GM21381 (cell line): ENCODE data around the gene BCAS1.

Experiments
- ATAC-seq: cut with Tn5 transposase; IDR thresholded peaks from one replicate; pipeline ENCODE4 v1.9.1; 2021; ENCODE audit warnings: mild to moderate bottlenecking, moderate library complexity; ENCODE audit not compliant: unreplicated experiment

BCAS1 gene

GRCh38 chr20:54070187-54070987 lies at the start of gene BCAS1:
BCAS1 (minus strand) TSS chr20:54070594; CDS start chr20:54058718, 11,876 bp downstream.
- ATAC-seq: no peak

DNA sequence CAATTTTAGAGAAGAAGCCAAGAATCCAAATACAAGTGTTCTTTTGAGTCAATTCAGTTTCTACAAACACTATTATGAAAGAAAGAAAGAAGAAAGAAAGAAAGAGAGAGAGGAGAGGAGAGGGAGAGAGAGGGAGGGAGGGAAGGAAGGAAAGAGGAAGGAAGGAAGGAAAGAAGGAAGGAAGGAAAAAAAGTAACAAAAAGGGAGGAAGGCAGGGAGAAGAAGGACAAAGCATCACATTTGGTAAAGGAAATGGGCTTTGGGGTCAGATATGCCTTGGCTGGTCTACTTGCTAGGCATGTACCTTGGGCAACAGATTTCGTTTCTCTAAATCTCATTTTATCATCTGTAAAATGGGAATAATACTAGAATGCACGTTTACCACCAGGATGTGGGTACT lies 49.4 kb upstream of the BCAS1 start:
- no peak for ATAC-seq

DNA sequence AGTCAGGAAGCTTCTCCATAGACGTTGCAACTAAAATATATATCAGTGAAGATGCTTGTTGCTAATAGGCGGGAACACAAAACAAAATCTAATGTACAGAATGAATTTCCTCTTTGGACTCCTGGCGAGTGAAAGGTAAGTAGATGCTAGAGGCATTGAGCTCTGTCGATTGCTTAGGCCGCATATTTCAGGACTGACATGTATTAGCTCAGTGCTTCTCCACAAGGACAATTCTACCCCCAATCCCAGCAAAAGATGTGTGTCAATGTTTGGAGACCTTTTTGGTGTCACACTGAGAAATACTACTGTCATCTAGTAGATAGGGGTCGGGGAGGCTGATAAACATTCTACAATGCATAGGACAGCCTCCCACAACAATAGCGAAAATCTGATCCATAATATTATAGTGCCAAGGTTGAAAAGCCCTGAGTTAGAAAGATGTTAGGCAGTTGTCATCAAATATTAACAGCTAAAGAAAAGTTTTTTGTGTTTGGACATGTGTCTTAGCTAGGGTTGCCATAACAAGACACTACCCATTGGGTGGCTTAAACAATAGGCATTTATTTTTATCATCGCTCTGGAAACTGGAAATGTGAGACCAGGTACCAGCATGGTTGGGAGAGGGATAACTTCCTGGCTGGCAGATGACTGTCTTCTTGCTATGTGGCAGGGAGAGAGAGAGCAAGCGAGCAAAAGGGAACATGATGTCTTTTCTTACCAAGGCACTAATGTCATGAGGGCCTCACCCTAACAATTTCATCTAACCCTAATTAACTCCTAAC lies 48.0 kb upstream of the BCAS1 start:
- ATAC-seq: no peak

GRCh38 chr20:54116550-54117235 lies 46.3 kb upstream of the BCAS1 start:
- ATAC-seq: no peak

- ATAC-seq: no peak
These were observed 44.9 kb upstream of the BCAS1 start for GRCh38 chr20:54115172-54115854.

DNA sequence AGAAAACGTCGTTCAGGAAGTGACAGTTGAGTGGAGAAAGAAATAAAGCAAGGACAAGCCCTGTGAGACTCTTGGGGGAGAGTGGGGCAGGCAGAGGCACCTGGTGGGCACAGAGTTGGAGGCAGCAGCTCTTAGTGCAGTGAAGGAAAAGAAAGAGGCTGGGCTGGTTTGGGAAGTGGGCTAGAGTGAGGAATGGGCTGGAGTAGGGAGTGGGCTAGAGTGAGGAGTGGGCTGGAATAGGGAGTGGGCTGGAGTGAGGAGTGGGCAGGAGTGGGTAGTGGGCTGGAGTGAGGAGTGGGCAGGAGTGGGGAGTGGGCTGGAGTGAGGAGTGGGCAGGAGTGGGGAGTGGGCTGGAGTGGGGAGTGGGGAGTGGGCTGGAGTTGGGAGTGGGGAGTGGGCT lies 43.7 kb upstream of the BCAS1 start:
- ATAC-seq: no peak

GRCh38 chr20:54113566-54113965 lies 43.2 kb upstream of the BCAS1 start:
- no peak for ATAC-seq

DNA sequence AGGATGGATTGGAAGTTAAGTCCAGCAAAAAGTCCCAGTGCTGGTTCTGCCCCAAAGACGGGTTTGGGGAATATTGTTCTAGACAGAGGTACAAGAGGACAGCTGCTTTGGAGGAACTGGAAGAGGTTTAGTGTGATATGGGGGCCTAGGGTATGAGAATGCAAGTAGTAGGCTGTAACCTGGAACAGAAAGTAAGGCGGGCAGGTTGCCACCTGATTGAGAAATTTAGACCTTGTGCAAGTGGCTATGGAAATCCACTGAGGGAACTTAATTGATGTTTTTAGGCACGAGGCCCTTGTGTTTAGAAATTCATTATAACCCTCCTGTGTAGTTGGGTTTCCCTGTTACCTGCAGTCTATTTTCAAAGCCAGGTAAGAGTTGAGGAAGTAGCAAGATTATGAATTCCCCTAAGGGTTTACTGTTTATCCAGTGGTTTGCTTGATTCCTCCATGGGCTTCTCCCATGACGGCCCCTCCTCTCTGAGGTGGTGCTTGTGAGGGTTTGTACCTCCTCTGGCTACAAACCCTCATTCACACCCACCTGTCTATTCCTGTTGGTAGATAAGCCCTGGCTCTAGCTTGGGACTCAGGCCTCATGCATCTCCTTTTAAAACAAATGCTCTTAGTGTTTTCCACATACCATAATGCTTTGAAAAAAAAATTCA lies 42.0 kb upstream of the BCAS1 start:
- ATAC-seq: no peak

- no peak for ATAC-seq
These were observed 41.1 kb upstream of the BCAS1 start for GRCh38 chr20:54111460-54111859.

GRCh38 chr20:54110457-54110856 lies 40.1 kb upstream of the BCAS1 start:
- ATAC-seq: no peak

DNA sequence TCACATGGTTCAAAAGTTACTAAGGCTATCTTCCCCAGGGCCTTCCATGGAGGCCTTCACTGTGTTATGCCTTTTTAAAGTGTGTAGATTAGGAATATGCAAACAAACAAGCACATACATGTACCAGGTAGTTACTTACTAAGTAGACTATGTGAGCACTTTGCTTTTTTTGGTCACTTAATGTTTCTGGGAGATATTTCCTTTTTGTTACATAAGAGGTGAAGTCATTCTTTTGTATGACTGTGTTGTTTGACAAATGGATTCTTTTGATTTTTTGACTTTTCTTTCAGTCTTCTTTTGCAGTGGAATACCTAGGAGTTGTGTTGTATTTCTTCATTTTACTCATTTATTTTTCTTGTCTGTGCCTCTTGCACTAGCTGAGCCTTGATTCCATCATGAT lies 39.6 kb upstream of the BCAS1 start:
- ATAC-seq: no peak

DNA sequence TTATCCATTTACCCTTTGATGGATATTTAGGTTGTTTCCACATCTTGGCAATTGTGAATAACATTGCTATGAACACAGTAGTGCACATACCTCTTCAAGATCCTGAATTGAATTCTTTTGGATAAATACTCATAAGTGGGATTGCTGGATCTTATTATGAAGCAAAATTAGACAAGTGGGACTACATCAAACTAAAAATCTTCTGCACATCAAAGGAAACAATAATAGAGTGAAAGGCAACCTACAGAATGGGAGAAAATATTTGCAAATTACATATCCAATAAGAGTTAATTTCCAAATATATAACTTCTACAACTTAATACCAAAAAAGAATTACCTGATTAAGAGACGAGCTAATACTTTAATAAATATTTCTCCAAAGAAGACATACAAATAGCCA lies 38.4 kb upstream of the BCAS1 start:
- ATAC-seq: no peak

DNA sequence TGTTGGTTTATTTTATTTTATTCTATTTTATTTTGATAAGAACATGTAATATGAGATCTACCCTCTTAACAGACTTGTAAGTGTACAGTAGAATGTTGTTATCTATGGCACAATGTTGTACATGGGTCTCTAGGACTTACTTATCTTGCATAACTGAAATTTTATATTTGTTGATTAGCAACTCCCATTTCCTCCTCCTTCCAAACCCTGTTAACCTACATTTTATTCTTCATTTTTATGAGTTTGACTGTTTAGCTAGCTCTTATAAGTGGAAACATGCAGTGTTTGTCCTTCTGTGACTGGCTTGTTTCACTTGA lies 37.9 kb upstream of the BCAS1 start:
- no peak for ATAC-seq

DNA sequence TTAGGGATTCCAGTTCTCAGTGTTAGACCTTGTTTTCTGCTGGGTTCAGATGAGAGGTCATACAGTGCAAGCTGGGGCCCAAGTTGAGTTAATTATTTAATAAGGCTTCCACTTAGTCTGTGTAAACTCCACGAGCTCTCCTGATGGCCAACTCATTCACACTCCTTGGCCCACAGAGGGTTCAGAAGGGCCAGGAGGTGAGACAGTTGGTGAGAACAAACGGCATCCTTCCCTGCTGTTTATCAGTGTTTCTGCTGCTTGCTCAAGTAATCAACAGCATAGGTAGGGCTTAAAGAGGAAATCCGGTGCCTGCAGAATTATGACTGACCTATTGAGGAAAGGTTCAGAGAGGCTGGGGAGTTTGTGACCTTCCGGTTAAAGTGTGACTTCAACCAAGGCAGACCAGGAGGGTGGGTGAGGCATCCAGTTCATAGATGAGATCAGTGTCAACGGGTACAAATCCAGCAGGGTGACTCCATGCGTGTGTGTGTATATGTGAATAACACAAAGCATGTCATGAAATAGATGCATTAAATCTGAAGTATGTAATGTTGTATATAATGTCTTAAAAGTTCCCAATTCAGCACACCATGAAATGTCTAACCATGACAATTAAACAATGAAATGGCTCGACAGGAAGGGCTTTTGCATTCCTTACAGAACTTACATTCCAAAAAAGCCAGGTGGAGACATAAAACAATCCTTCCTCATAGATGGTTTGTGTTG lies 37.4 kb upstream of the BCAS1 start:
- no peak for ATAC-seq

DNA sequence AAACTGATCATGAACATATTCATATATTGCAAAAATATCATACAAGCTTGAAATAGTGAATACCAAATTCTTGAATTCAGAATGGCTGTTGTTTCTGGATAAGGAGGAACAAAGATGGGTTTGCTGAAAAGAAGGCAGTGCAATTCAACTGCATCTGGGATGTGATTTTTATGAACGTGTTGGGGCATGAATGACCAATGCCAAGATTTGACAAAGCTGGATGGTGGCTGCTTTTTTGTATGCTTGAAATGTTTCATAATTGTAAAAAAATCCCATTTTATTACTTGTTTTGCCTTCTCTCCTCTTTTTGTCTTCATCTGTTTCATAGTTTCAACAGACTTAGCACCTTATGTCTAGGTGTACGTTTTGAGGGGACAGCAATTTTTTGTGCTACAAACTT lies 36.8 kb upstream of the BCAS1 start:
- ATAC-seq: no peak

GRCh38 chr20:54106162-54106561 lies 35.8 kb upstream of the BCAS1 start:
- ATAC-seq: no peak

DNA sequence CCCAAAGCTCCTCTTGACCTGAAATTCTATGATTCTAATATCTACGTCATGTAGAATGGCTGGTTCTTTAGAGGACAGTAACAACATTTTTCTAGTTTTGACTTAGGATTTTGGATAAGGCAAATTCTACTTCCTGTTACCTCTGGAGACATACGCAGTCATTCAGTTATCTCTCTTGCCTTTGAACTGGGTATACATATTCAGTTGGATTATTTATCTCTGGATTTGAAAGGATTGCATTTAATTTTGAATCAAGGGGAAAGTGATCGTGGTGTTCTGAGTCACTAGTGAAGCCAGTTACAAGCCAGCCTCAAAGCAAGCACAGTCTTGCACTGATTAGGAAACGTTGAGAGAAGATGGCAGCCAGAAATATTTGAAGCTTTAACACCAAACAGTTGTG lies 35.3 kb upstream of the BCAS1 start:
- ATAC-seq: no peak

DNA sequence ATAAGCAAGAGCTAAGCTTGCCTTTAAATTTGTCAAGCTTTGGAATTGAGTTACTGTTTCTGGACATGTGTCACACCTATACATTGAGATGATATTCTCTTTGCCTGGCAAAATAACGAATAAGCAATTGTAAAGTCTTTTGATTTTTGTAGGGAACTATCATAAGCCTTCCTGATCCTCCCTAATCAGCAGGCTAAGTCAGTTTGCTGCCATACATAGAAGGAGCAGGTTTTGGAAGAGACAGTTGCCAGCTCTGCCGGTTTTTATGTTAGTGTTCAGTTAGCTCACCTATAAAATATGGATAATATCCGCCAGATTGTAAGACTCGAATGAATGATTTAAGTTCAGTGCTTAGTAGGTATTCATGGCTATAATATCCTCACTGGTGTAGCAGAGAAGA lies 34.4 kb upstream of the BCAS1 start:
- ATAC-seq: no peak

DNA sequence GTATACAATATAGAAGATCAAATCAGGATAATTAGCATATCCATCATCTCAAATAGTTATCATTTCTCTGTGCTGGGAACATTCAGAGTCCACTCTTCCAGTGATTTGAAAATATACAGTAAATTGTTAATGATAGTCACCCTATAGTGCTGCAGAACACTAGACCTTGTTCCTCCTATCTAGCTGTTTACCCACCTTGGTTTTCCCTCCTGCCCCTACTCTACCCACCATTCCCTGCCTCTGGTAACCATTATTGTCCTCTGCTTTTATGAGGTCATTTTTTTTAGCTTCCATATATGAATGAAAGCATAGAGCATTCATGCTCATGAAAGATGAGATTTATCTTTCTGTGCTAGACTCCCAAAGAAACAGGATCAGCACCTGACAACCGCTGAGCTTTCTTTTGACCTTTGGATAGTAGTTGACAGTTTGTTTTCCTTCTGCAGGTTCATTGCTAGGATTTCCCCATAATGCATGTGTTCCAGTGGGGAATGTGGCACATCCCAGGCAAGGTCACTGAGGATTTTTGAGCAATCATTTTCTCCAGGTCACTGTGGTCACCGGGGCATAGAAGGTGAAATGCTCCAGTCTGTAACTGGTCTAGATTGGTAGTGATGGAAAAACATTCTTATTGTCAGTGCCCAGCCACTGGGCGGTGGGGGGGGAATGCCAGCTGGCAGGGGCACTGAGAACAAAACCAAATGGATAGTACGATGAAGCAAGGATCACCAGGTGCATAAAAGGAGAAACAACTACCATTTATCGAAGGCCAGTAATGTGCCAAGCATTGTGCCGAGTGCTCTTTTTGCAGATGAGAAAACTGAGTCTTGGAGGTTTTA lies 33.6 kb upstream of the BCAS1 start:
- no peak for ATAC-seq
